Lung (tissue), 12 donors: ENCODE data around the gene OTUD6A. TPM values are rescaled to one million over a fixed set of nuclear protein-coding genes. Genes with fewer than 3 reads are reported as not detected.
A peak's percentile ranks its signal among the peaks of the same experiment; 100 is the strongest.

Source experiments
- ATAC-seq: fragments of 200-7000 bp; cut with Tn5 transposase; one replicate; pipeline ENCODE4 v1.9.1; 2020; ENCODE audit warnings: moderate number of reproducible peaks; ENCODE audit not compliant: insufficient read depth, low FRiP score
- DNase-seq, 3 donors: peaks; one replicate each; pipeline ENCODE4 v3.0.0-alpha.2; 2013 to 2017
- H3K27ac ChIP-seq, 2 donors: one replicate each; pipeline ENCODE4 v1.5.1; 2013; ENCODE audit warnings: mild to moderate bottlenecking in 2 of 2, moderate library complexity in 2 of 2, control low read depth in 1 of 2, inconsistent platforms in 1 of 2, low read depth in 1 of 2, low read length in 1 of 2
- H3K27me3 ChIP-seq, 3 donors: one replicate each; pipeline ENCODE4 v1.5.1; 2013; ENCODE audit warnings: low read length in 2 of 3; ENCODE audit not compliant: control insufficient read depth in 3 of 3, insufficient read depth in 3 of 3
- H3K36me3 ChIP-seq, 4 donors: one replicate each; pipeline ENCODE4 v1.5.1; 2013; ENCODE audit warnings: low read length in 4 of 4, mild to moderate bottlenecking in 1 of 4, moderate library complexity in 1 of 4; ENCODE audit not compliant: control insufficient read depth in 4 of 4, insufficient read depth in 4 of 4
- H3K4me1 ChIP-seq, 5 donors: one replicate each; pipeline ENCODE4 v1.5.1; 2013; ENCODE audit warnings: low read length in 5 of 5, mild to moderate bottlenecking in 2 of 5, moderate library complexity in 1 of 5; ENCODE audit not compliant: control insufficient read depth in 5 of 5, insufficient read depth in 5 of 5
- H3K4me3 ChIP-seq: one replicate; pipeline ENCODE4 v1.5.1; 2013; ENCODE audit warnings: mild to moderate bottlenecking, control low read depth, moderate library complexity
- H3K9ac ChIP-seq, 2 donors: one replicate each; pipeline ENCODE4 v1.5.1; 2013; ENCODE audit warnings: low read length in 2 of 2, control low read depth in 1 of 2; ENCODE audit not compliant: insufficient read depth in 1 of 2
- H3K9me3 ChIP-seq, 4 donors: one replicate each; pipeline ENCODE4 v1.5.1; 2013; ENCODE audit warnings: low read length in 3 of 4, mild to moderate bottlenecking in 1 of 4, moderate library complexity in 1 of 4; ENCODE audit not compliant: control insufficient read depth in 4 of 4, insufficient read depth in 3 of 4
- CTCF ChIP-seq: IDR thresholded peaks from 2 replicates; pipeline ENCODE4 v1.5.1; 2012; ENCODE audit warnings: mild to moderate bottlenecking; ENCODE audit errors: control extremely low read depth, extremely low read depth
- WGBS, 2 donors: extraction: QIAGEN DNeasy Blood & Tissue Kit; methylation state at CpG; one replicate each; pipeline ENCODE4 v1.1.7; 2013; 5-methylcytosine and 5-hydroxymethylcytosine counted together
- polyA plus RNA-seq, 2 donors: library from polyadenylated mRNA; stranded (reverse); fragments of 200-250 nt; gene quantifications; one replicate each; pipeline ENCODE4 v1.2.1, GENCODE V29; 2013
- total RNA-seq, 2 donors: library from RNA; depleted of rRNA in 1 of 2; stranded (reverse); fragments of >200 nt in 1 of 2; gene quantifications; one replicate each; pipeline ENCODE4 v1.2.1, GENCODE V29; 2014 to 2021
- donor health status: control.
- donor health status: control.
- donor health status: Bipolar disorder and iron deficiency.
- donor health status: healthy.
- donor health status: DM: yes; HTN: yes; CAD: no.

The OTUD6A gene
- total and polyA plus RNA-seq, 4 donors = not detected

GRCh38 chrX:70088751-70089150 is 26.5 kb downstream of the OTUD6A start:
- no peaks in the 10 kb centered on the region for H3K36me3 ChIP-seq
- DNase-seq (no peak), ATAC-seq (no peak)
- H3K4me1 ChIP-seq = peaks cover 0 to 9% (median 4%) of the 10 kb centered on the region in 5 donors
- H3K27me3 ChIP-seq = peaks cover 0 to 14% (median 0%) of the 10 kb centered on the region in 3 donors
- no peak overlapping the region for H3K9ac ChIP-seq
- no peak overlapping the region for H3K4me3 ChIP-seq
- no peak for TF ChIP-seq CTCF
- H3K9me3 ChIP-seq = peaks cover 0 to 2% (median 0%) of the 10 kb centered on the region in 4 donors
- H3K27ac ChIP-seq = no peak overlapping the region

GRCh38 chrX:70089604-70090297 is 27.5 kb downstream of the OTUD6A start:
- H3K9me3 ChIP-seq = peaks cover 0 to 2% (median 0%) of the 10 kb centered on the region in 4 donors
- no peak overlapping the region for H3K27ac ChIP-seq
- 21 to 53% methylated on average over 1 of the region's 1 CpG for WGBS, 2 donors
- peaks cover 0 to 9% (median 4%) of the 10 kb centered on the region in 5 donors for H3K4me1 ChIP-seq
- no peak overlapping the region for H3K9ac ChIP-seq
- ATAC-seq (no peak), DNase-seq (peak in 1 of 3 donors; percentile 9)
- no peak overlapping the region for H3K4me3 ChIP-seq
- TF ChIP-seq CTCF = no peak
- H3K27me3 ChIP-seq = peaks cover 0 to 14% (median 0%) of the 10 kb centered on the region in 3 donors
- no peaks in the 10 kb centered on the region for H3K36me3 ChIP-seq

DNA sequence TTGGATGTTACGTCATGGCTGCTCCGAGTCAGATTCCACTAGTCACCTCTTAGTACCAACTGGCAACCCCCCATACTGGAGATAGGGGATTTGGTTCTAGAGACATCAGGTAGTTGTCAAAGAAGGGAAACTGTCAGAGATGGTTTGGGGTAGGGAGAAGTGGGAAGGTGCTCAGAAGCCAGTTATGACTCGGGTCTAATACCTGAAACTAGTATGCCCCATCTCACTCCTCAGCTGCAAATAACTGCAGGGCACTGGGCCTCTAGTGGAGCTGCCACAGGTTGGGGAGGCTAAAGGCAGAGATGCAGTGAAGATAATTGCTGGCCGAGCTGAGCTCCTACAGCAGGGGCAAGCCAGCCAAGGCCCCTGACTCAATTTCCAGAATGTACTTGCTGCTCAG is 30.0 kb downstream of the OTUD6A start:
- peaks cover 0 to 9% (median 4%) of the 10 kb centered on the region in 5 donors for H3K4me1 ChIP-seq
- no peak overlapping the region for H3K27ac ChIP-seq
- ATAC-seq (no peak), DNase-seq (no peak)
- WGBS, 2 donors = 78 to 91% methylated on average over 4 of the region's 4 CpGs
- H3K36me3 ChIP-seq = no peaks in the 10 kb centered on the region
- H3K9me3 ChIP-seq = peaks cover 0 to 2% (median 0%) of the 10 kb centered on the region in 4 donors
- no peak for TF ChIP-seq CTCF
- H3K9ac ChIP-seq = no peak overlapping the region
- peaks cover 0 to 11% (median 0%) of the 10 kb centered on the region in 3 donors for H3K27me3 ChIP-seq
- H3K4me3 ChIP-seq = no peak overlapping the region
